Endothelial cell of umbilical vein (primary cell): Measurements from ENCODE around the gene CNST. TPM values are rescaled to one million over a fixed set of nuclear protein-coding genes. Genes with fewer than 3 reads are reported as not detected.
A peak's percentile ranks its signal among the peaks of the same experiment; 100 is the strongest.

Source experiments
- BruUV-seq: library from RNA; stranded (reverse); fragments of 400-500 nt; replicated peaks from 2 replicates; lab custom pipeline; 2021; lab: Mats Ljungman, UMichigan
- CTCF ChIA-PET: fragments of 300-600, 350-600 bp; sonication (Branson Sonifier 250); formaldehyde crosslinking; loops from one replicate; lab custom pipeline; 2021; ENCODE audit warnings: antibody characterized with exemption, inconsistent platforms; lab: Charles Lee
- POLR2A ChIA-PET: fragments of 300-600, 350-600 bp; sonication (Branson Sonifier 250); formaldehyde crosslinking; loops from one replicate; lab custom pipeline; 2021; ENCODE audit warnings: antibody characterized with exemption, inconsistent platforms; lab: Charles Lee
- DNase-seq: peaks from one replicate; pipeline ENCODE4 v3.0.0-alpha.2; 2011; ENCODE audit warnings: low read depth, low spot score
- FAIRE-seq: peaks from 2 replicates; lab custom pipeline; 2011; peaks lifted over from hg19 to GRCh38; lab: Jason Lieb, UNC
- H2AFZ ChIP-seq: 2 replicates; pipeline ENCODE4 v1.6.0; 2012; ENCODE audit warnings: low read depth, low read length, control low read depth, inconsistent platforms
- H3K27ac ChIP-seq: 2 replicates; pipeline ENCODE4 v1.5.1; 2011; ENCODE audit warnings: low read depth, mild to moderate bottlenecking, control low read depth, low read length, moderate library complexity; ENCODE audit not compliant: insufficient read depth
- H3K27me3 ChIP-seq, 2 experiments: 2 replicates each; pipeline versions ENCODE4 v1.6.0 to v1.6.1; 2011; ENCODE audit warnings: low read length in 2 of 2, mixed read lengths in 1 of 2; ENCODE audit not compliant: control insufficient read depth in 2 of 2, insufficient read depth in 2 of 2
- H3K36me3 ChIP-seq, 2 experiments: 2 replicates in 1 of 2; 3 replicates in 1 of 2; pipeline ENCODE4 v1.5.1; 2011; ENCODE audit warnings: low read length in 2 of 2, mild to moderate bottlenecking in 1 of 2, moderate library complexity in 1 of 2; ENCODE audit not compliant: control insufficient read depth in 2 of 2, insufficient read depth in 2 of 2; ENCODE audit errors: extremely low read depth in 1 of 2
- H3K4me1 ChIP-seq: 3 replicates; pipeline ENCODE4 v1.5.1; 2011; ENCODE audit warnings: mild to moderate bottlenecking, low read length; ENCODE audit not compliant: control insufficient read depth, insufficient read depth; ENCODE audit errors: extremely low read depth
- H3K4me2 ChIP-seq: 2 replicates; pipeline ENCODE4 v1.6.1; 2011; ENCODE audit warnings: low read length, control low read depth, mixed read lengths; ENCODE audit not compliant: insufficient read depth
- H3K4me3 ChIP-seq, 3 experiments: fragments of 200-600 bp in 1 of 3; sonication (generic), shearing (Covaris generic) in 1 of 3; replicated peaks in 1 of 3; 2 replicates each; pipeline ENCODE4 v1.5.1; 2011 to 2016; ENCODE audit warnings: control low read depth in 3 of 3, low read length in 3 of 3, mild to moderate bottlenecking in 2 of 3, inconsistent platforms in 1 of 3, low read depth in 1 of 3, moderate library complexity in 1 of 3; ENCODE audit not compliant: insufficient read depth in 1 of 3
- H3K79me2 ChIP-seq: 2 replicates; pipeline ENCODE4 v1.6.0; 2012; ENCODE audit warnings: low read length, inconsistent platforms; ENCODE audit not compliant: control insufficient read depth, insufficient read depth
- H3K9ac ChIP-seq: replicated peaks from 2 replicates; pipeline ENCODE3; 2011; ENCODE audit warnings: low read length, control low read depth; ENCODE audit not compliant: insufficient read depth; ENCODE audit errors: extremely low read depth
- H3K9me1 ChIP-seq: replicated peaks from 3 replicates; pipeline ENCODE4 v1.6.0; 2011; ENCODE audit warnings: mild to moderate bottlenecking, low read length; ENCODE audit not compliant: control insufficient read depth, insufficient read depth; ENCODE audit errors: extremely low read depth
- H3K9me3 ChIP-seq: replicated peaks from 2 replicates; pipeline ENCODE4 v1.5.1; 2012; ENCODE audit warnings: low read length, inconsistent platforms; ENCODE audit not compliant: control insufficient read depth, insufficient read depth
- H4K20me1 ChIP-seq: replicated peaks from 2 replicates; pipeline ENCODE3; 2011; ENCODE audit warnings: mild to moderate bottlenecking, low read length; ENCODE audit not compliant: control insufficient read depth, insufficient read depth; ENCODE audit errors: extremely low read depth
- CTCF ChIP-seq, 2 donors: IDR thresholded peaks; 1 replicate in 1 of 2; 2 replicates in 1 of 2; pipeline ENCODE4 v1.5.1; 2011; ENCODE audit warnings: low read length in 2 of 2, mild to moderate bottlenecking in 2 of 2, moderate library complexity in 2 of 2, control low read depth in 1 of 2, inconsistent platforms in 1 of 2, low read depth in 1 of 2; ENCODE audit not compliant: insufficient read depth in 1 of 2; ENCODE audit errors: extremely low read depth in 1 of 2
- EZH2 ChIP-seq: IDR thresholded peaks from 2 replicates; pipeline ENCODE4 v1.6.1; 2012; ENCODE audit warnings: borderline replicate concordance, low read depth, mild to moderate bottlenecking, moderate library complexity, low read length, inconsistent platforms; ENCODE audit not compliant: severe bottlenecking
- FOS ChIP-seq: IDR thresholded peaks from 2 replicates; pipeline ENCODE4 v1.6.1; 2011; ENCODE audit warnings: mild to moderate bottlenecking, low read length, moderate library complexity, borderline replicate concordance; ENCODE audit not compliant: insufficient read depth
- GATA2 ChIP-seq: IDR thresholded peaks from 2 replicates; pipeline ENCODE4 v1.7.0; 2011; ENCODE audit warnings: low read depth, mild to moderate bottlenecking, moderate library complexity, mixed read lengths, low read length; ENCODE audit not compliant: insufficient read length, insufficient read depth
- JUN ChIP-seq: IDR thresholded peaks from 2 replicates; pipeline ENCODE4 v1.6.1; 2011; ENCODE audit warnings: borderline replicate concordance, low read depth; ENCODE audit not compliant: insufficient read length, insufficient read depth
- MAX ChIP-seq: IDR thresholded peaks from 2 replicates; pipeline ENCODE4 v1.6.1; 2011; ENCODE audit not compliant: insufficient read depth, insufficient read length
- MYC ChIP-seq: IDR thresholded peaks from one replicate; pipeline ENCODE4 v1.6.1; 2011; ENCODE audit warnings: mild to moderate bottlenecking, low read depth, low read length
- POLR2A ChIP-seq: IDR thresholded peaks from 2 replicates; pipeline ENCODE4 v1.6.1; 2012; ENCODE audit warnings: low read depth, mild to moderate bottlenecking, control low read depth, low read length
- POLR2AphosphoS5 ChIP-seq: IDR thresholded peaks from 2 replicates; pipeline ENCODE4 v1.6.1; 2012; ENCODE audit warnings: low read depth, mild to moderate bottlenecking, control low read depth, low read length, moderate library complexity; ENCODE audit not compliant: insufficient read depth
- dilution Hi-C: fragments of 300-500 bp; cut with MboI; formaldehyde crosslinking; loops from one replicate; pipeline ENCODE4 v1.15.0; 2019; ENCODE audit warnings: low sequenced_read_pairs; ENCODE audit not compliant: extremely low pct_ligation_motif_present
- intact Hi-C: fragments of 100-400 bp; cut with micrococcal nuclease; formaldehyde crosslinking; loops from one replicate; pipeline ENCODE4 v1.10.0; 2022
- polyA plus RNA-seq, 4 experiments: library from polyadenylated mRNA; depleted of rRNA in 3 of 4; stranded (reverse) in 3 of 4; unstranded in 1 of 4; fragments of >200 nt; gene quantifications; 2 replicates each; pipeline versions ENCODE4 v1.2.1 to v1.2.3, GENCODE V29; 2011 to 2012; ENCODE audit warnings: missing spikeins in 1 of 4
- total RNA-seq: library from RNA; stranded (reverse); gene quantifications from 2 replicates; pipeline ENCODE4 v1.2.3, GENCODE V29; 2021

CNST gene
- total and polyA plus RNA-seq, 2 donors (not counting 3 experiments of a cell fraction or from before 2014, with no cell fraction given): 6.3 to 18.1 TPM

- H3K27ac ChIP-seq: no peak overlapping the region
- peak; percentile 4 for FAIRE-seq
- H3K9ac ChIP-seq: no peak overlapping the region
- BruUV-seq: no TSS peak
- no peak overlapping the region for H3K4me3 ChIP-seq
- H3K27me3 ChIP-seq: no peaks in the 10 kb centered on the region
- no peaks in the 10 kb centered on the region for H3K79me2 ChIP-seq
- no peaks in the 10 kb centered on the region for H3K9me1 ChIP-seq
- intact Hi-C loops (no loop called here), dilution Hi-C loops (no loop called here)
- no peak overlapping the region for H2AFZ ChIP-seq
- DNase-seq: no peak
- POLR2A ChIA-PET: interaction anchor here (0.7 kb wide), 1 partner anchor 47 kb away, joined by 3 read pairs; no protein-coding TSS in a partner anchor
- peaks cover 4 to 8% of the 10 kb centered on the region in 2 experiments for H3K36me3 ChIP-seq
- no peaks in the 10 kb centered on the region for H3K9me3 ChIP-seq
- no peak for TF ChIP-seq CTCF (IDR thresholded peaks at IDR 0.05; ENCODE audit: extremely low read depth in 1 of 2, insufficient read depth in 1 of 2, low read depth in 1 of 2, low read length in 2 of 2)
- no peak for TF ChIP-seq POLR2AphosphoS5
- H3K4me2 ChIP-seq: no peak overlapping the region
- CTCF ChIA-PET: interaction anchor here (0.9 kb wide), 1 partner anchor 23 kb away, joined by 3 read pairs; no protein-coding TSS in a partner anchor
- H4K20me1 ChIP-seq: no peaks in the 10 kb centered on the region
- H3K4me1 ChIP-seq: no peaks in the 10 kb centered on the region
Observed at GRCh38 chr1:246540738-246541491, 25.3 kb upstream of the CNST start.

- no peaks in the 10 kb centered on the region for H3K79me2 ChIP-seq
- TF ChIP-seq CTCF (IDR thresholded peaks at IDR 0.05; ENCODE audit: extremely low read depth in 1 of 2, insufficient read depth in 1 of 2, low read depth in 1 of 2, low read length in 2 of 2): no peak
- no peak for TF ChIP-seq MAX
- no peak for TF ChIP-seq JUN
- TF ChIP-seq POLR2AphosphoS5: no peak
- TF ChIP-seq GATA2: no peak
- TF ChIP-seq POLR2A: no peak
- no peak for TF ChIP-seq MYC
- no peak for TF ChIP-seq EZH2
- TF ChIP-seq FOS: no peak
- H3K9ac ChIP-seq: no peak overlapping the region
- no peak for FAIRE-seq
- no peak overlapping the region for H3K27ac ChIP-seq
- dilution Hi-C loops: no loop called here
- H3K9me3 ChIP-seq: no peaks in the 10 kb centered on the region
- peaks cover 6% of the 10 kb centered on the region in 2 experiments for H3K36me3 ChIP-seq
- H2AFZ ChIP-seq: no peak overlapping the region
- H3K4me3 ChIP-seq: no peak overlapping the region
- no TSS peak for BruUV-seq
- no peaks in the 10 kb centered on the region for H3K27me3 ChIP-seq
- H3K9me1 ChIP-seq: no peaks in the 10 kb centered on the region
- no peaks in the 10 kb centered on the region for H4K20me1 ChIP-seq
- intact Hi-C loops: no loop called here
- CTCF ChIA-PET: interaction anchor here (1.1 kb wide), 1 partner anchor 46 kb away, joined by 3 read pairs; no protein-coding TSS in a partner anchor
- H3K4me1 ChIP-seq: no peaks in the 10 kb centered on the region
- DNase-seq: no peak
- POLR2A ChIA-PET: no interaction called here
- H3K4me2 ChIP-seq: no peak overlapping the region
Observed at GRCh38 chr1:246544001-246544400, 22.3 kb upstream of the CNST start.
